K562 (cell line): ENCODE data around the gene HPDL. TPM values are rescaled to one million over a fixed set of nuclear protein-coding genes. Genes with fewer than 3 reads are reported as not detected.
A peak's percentile ranks its signal among the peaks of the same experiment; 100 is the strongest.

Experiments
- POLR2AphosphoS5 ChIP-seq: IDR thresholded peaks from 2 replicates; pipeline ENCODE4 v1.6.1; 2011; ENCODE audit warnings: mild to moderate bottlenecking, low read depth, low read length, moderate library complexity; ENCODE audit not compliant: control insufficient read depth, insufficient read depth
- polyA plus RNA-seq, 8 experiments: library from polyadenylated mRNA; depleted of rRNA in 4 of 8; stranded (reverse) in 5 of 8; unstranded in 3 of 8; fragments of >200 nt; fragmentation: Nextera tagmentation in 2 of 8; fragmentation: Illumina TruSeq in 1 of 8; extraction: Ambion mirVana in 2 of 8; extraction: Trizol in 1 of 8; gene quantifications; 2 replicates each; pipeline versions ENCODE4 v1.2.1 to v1.2.3, GENCODE V29; 2011 to 2014; ENCODE audit warnings: inconsistent platforms in 1 of 8, missing spikeins in 1 of 8
- total RNA-seq, 7 experiments: library from RNA; depleted of rRNA in 6 of 7; stranded (reverse); fragments of >200 nt in 6 of 7; fragmentation: Illumina TruSeq in 2 of 7; extraction: Trizol in 2 of 7; gene quantifications; 2 replicates each; pipeline versions ENCODE4 v1.2.1 to v1.2.3, GENCODE V29; 2011 to 2021; ENCODE audit warnings: low replicate concordance in 1 of 7
- TF ChIP-seq, protein P1 (sequence below): fragments of 450-650 bp; IDR thresholded peaks from 2 replicates; pipeline ENCODE4 v1.6.1; 2016
- TF ChIP-seq, protein P2 (sequence below): fragments of 450-650 bp; formaldehyde crosslinking; IDR thresholded peaks from 2 replicates; pipeline ENCODE4 v1.4.0; 2022; ENCODE audit warnings: mild to moderate bottlenecking, moderate library complexity
- TF ChIP-seq, protein P3 (sequence below): fragments of 200-800 bp; sonication (Bioruptor generic); IDR thresholded peaks from 2 replicates; pipeline ENCODE4 v1.6.1; 2016; ENCODE audit warnings: missing genetic modification characterization, missing compliant biosample characterization

HPDL gene
- total and polyA plus RNA-seq, 9 of the 15 experiments (the other 6 are each of a cell fraction or from before 2014, with no cell fraction given): not detected

DNA sequence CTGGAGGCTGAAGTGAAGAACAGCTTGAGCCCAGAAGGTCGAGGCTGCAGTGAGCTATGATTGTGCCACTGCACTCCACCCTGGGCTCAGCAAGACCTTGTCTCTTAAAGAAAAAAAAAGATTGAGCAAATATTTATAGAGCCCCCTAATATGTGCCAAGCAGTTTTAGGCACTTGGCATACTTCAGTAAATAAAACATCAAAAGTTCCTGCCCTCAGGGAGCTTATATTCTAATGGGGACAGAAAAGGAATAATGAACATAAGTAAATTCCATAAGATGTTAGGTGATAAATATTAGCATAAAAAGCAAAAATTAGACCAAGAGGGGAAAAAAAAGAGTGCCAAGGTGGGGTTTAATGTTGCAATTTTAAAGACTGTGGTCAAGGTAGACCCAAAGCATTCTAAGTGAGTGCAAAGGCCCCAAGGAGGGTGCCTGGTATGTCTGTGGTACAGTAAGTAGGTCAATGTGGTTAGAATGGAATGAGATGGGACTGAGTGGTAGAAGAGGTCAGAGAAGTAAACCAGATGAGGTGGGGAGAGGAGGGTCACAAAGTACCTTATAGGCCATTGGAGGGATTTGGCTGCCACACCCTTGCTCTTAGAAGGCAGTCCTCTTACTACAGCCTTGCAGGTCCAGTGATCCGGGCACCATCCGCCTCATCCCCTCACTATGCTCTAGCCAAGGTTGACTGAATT is 11.1 kb downstream of the HPDL start (continued):
- TF ChIP-seq, protein P1, sequence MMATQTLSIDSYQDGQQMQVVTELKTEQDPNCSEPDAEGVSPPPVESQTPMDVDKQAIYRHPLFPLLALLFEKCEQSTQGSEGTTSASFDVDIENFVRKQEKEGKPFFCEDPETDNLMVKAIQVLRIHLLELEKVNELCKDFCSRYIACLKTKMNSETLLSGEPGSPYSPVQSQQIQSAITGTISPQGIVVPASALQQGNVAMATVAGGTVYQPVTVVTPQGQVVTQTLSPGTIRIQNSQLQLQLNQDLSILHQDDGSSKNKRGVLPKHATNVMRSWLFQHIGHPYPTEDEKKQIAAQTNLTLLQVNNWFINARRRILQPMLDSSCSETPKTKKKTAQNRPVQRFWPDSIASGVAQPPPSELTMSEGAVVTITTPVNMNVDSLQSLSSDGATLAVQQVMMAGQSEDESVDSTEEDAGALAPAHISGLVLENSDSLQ: no peak
- TF ChIP-seq, protein P2, sequence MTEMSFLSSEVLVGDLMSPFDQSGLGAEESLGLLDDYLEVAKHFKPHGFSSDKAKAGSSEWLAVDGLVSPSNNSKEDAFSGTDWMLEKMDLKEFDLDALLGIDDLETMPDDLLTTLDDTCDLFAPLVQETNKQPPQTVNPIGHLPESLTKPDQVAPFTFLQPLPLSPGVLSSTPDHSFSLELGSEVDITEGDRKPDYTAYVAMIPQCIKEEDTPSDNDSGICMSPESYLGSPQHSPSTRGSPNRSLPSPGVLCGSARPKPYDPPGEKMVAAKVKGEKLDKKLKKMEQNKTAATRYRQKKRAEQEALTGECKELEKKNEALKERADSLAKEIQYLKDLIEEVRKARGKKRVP: no peak
- TF ChIP-seq POLR2AphosphoS5: 0 out of 2 replicates have a peak, but pooled peaks have one; percentile 26
- TF ChIP-seq, protein P3, sequence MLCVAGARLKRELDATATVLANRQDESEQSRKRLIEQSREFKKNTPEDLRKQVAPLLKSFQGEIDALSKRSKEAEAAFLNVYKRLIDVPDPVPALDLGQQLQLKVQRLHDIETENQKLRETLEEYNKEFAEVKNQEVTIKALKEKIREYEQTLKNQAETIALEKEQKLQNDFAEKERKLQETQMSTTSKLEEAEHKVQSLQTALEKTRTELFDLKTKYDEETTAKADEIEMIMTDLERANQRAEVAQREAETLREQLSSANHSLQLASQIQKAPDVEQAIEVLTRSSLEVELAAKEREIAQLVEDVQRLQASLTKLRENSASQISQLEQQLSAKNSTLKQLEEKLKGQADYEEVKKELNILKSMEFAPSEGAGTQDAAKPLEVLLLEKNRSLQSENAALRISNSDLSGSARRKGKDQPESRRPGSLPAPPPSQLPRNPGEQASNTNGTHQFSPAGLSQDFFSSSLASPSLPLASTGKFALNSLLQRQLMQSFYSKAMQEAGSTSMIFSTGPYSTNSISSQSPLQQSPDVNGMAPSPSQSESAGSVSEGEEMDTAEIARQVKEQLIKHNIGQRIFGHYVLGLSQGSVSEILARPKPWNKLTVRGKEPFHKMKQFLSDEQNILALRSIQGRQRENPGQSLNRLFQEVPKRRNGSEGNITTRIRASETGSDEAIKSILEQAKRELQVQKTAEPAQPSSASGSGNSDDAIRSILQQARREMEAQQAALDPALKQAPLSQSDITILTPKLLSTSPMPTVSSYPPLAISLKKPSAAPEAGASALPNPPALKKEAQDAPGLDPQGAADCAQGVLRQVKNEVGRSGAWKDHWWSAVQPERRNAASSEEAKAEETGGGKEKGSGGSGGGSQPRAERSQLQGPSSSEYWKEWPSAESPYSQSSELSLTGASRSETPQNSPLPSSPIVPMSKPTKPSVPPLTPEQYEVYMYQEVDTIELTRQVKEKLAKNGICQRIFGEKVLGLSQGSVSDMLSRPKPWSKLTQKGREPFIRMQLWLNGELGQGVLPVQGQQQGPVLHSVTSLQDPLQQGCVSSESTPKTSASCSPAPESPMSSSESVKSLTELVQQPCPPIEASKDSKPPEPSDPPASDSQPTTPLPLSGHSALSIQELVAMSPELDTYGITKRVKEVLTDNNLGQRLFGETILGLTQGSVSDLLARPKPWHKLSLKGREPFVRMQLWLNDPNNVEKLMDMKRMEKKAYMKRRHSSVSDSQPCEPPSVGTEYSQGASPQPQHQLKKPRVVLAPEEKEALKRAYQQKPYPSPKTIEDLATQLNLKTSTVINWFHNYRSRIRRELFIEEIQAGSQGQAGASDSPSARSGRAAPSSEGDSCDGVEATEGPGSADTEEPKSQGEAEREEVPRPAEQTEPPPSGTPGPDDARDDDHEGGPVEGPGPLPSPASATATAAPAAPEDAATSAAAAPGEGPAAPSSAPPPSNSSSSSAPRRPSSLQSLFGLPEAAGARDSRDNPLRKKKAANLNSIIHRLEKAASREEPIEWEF (CRISPR knock-in tag): no peak
- TF ChIP-seq, all 486 proteins: peak for 6
